K562 (cell line): ENCODE results near the gene PDE2A. TPM values are rescaled to one million over a fixed set of nuclear protein-coding genes. Genes with fewer than 3 reads are reported as not detected.

Source experiments
- CSDE1 ChIP-seq, 2 experiments: fragments of 450-650 bp; IDR thresholded peaks; 2 replicates each; pipeline ENCODE4 v1.6.1; 2016; ENCODE audit warnings: mild to moderate bottlenecking in 1 of 2
- ELF2 ChIP-seq: fragments of 250-450 bp; sonication (Bioruptor Pico); IDR thresholded peaks from 2 replicates; pipeline ENCODE4 v1.5.0; 2021; ENCODE audit warnings: mild to moderate bottlenecking
- FOXO4 ChIP-seq: fragments of 450-650 bp; formaldehyde crosslinking; IDR thresholded peaks from 2 replicates; pipeline ENCODE4 v1.4.0; 2020; ENCODE audit warnings: mild to moderate bottlenecking, moderate library complexity
- HNRNPK ChIP-seq: fragments of 200-400 bp; formaldehyde crosslinking; IDR thresholded peaks from one replicate; pipeline ENCODE4 v1.6.1; 2018; ENCODE audit warnings: mild to moderate bottlenecking, low read depth, low read length; ENCODE audit not compliant: poor library complexity, severe bottlenecking
- HNRNPL ChIP-seq: fragments of 200-400 bp; formaldehyde crosslinking; IDR thresholded peaks from 2 replicates; pipeline ENCODE4 v1.6.1; 2017; ENCODE audit warnings: low read depth, mild to moderate bottlenecking, low read length
- MTA1 ChIP-seq: fragments of 450-650 bp; IDR thresholded peaks from 2 replicates; pipeline ENCODE4 v1.6.1; 2017; ENCODE audit warnings: borderline replicate concordance
- NBN ChIP-seq: fragments of 450-650 bp; IDR thresholded peaks from 2 replicates; pipeline ENCODE4 v1.6.1; 2016; ENCODE audit warnings: low read depth, mild to moderate bottlenecking
- NR1H2 ChIP-seq: sonication (generic); formaldehyde crosslinking; IDR thresholded peaks from 2 replicates; pipeline ENCODE4 v1.4.0; 2020; ENCODE audit warnings: mild to moderate bottlenecking, missing genetic modification reagents
- RBM17 ChIP-seq: fragments of 200-400 bp; formaldehyde crosslinking; IDR thresholded peaks from 2 replicates; pipeline ENCODE4 v1.6.1; 2017; ENCODE audit warnings: low read depth, mild to moderate bottlenecking, low read length, borderline replicate concordance
- RNF219 ChIP-seq: fragments of 250-450 bp; sonication (Bioruptor Pico); IDR thresholded peaks from 2 replicates; pipeline ENCODE4 v1.5.0; 2022; ENCODE audit warnings: mild to moderate bottlenecking
- SP1 ChIP-seq: sonication (generic); formaldehyde crosslinking; IDR thresholded peaks from 2 replicates; pipeline ENCODE4 v1.8.1; 2022; ENCODE audit warnings: mild to moderate bottlenecking, missing genetic modification reagents
- STAT5A ChIP-seq: IDR thresholded peaks from 2 replicates; pipeline ENCODE4 v1.6.1; 2012; ENCODE audit warnings: low read length, inconsistent platforms, borderline replicate concordance
- ZBTB11 ChIP-seq, 3 experiments: fragments of 200-800 bp in 1 of 3; fragments of 250-450 bp in 1 of 3; fragments of 450-650 bp in 1 of 3; sonication (Bioruptor Pico) in 1 of 3; sonication (Bioruptor generic) in 1 of 3; formaldehyde crosslinking in 1 of 3; IDR thresholded peaks; 2 replicates each; pipeline versions ENCODE4 v1.6.1 to v1.8.0; 2016 to 2022; ENCODE audit warnings: mild to moderate bottlenecking in 2 of 3, missing genetic modification characterization in 2 of 3, missing compliant biosample characterization in 1 of 3, moderate library complexity in 1 of 3
- ZC3H8 ChIP-seq: fragments of 450-650 bp; IDR thresholded peaks from 2 replicates; pipeline ENCODE4 v1.6.1; 2017
- ZNF121 ChIP-seq: sonication (generic); formaldehyde crosslinking; conservative IDR thresholded peaks from 2 replicates; pipeline ENCODE4 v1.8.0; 2022; ENCODE audit warnings: missing genetic modification reagents
- ZNF184 ChIP-seq: sonication (generic); formaldehyde crosslinking; IDR thresholded peaks from 2 replicates; pipeline ENCODE4 v1.5.0; 2020; ENCODE audit warnings: missing genetic modification reagents
- ZNF561 ChIP-seq: fragments of 450-650 bp; formaldehyde crosslinking; conservative IDR thresholded peaks from 2 replicates; pipeline ENCODE4 v1.4.0; 2020; ENCODE audit warnings: mild to moderate bottlenecking, moderate library complexity
- ZNF639 ChIP-seq, 2 experiments: fragments of 200-800 bp in 1 of 2; sonication (Bioruptor generic) in 1 of 2; sonication (generic) in 1 of 2; formaldehyde crosslinking in 1 of 2; IDR thresholded peaks in 1 of 2; conservative IDR thresholded peaks in 1 of 2; 2 replicates each; pipeline versions ENCODE4 v1.5.0 to v1.6.1; 2016 to 2020; ENCODE audit warnings: missing compliant biosample characterization in 1 of 2, missing genetic modification characterization in 1 of 2, missing genetic modification reagents in 1 of 2
- polyA plus RNA-seq, 8 experiments: library from polyadenylated mRNA; depleted of rRNA in 4 of 8; stranded (reverse) in 5 of 8; unstranded in 3 of 8; fragments of >200 nt; fragmentation: Nextera tagmentation in 2 of 8; fragmentation: Illumina TruSeq in 1 of 8; extraction: Ambion mirVana in 2 of 8; extraction: Trizol in 1 of 8; gene quantifications; 2 replicates each; pipeline versions ENCODE4 v1.2.1 to v1.2.3, GENCODE V29; 2011 to 2014; ENCODE audit warnings: inconsistent platforms in 1 of 8, missing spikeins in 1 of 8
- total RNA-seq, 7 experiments: library from RNA; depleted of rRNA in 6 of 7; stranded (reverse); fragments of >200 nt in 6 of 7; fragmentation: Illumina TruSeq in 2 of 7; extraction: Trizol in 2 of 7; gene quantifications; 2 replicates each; pipeline versions ENCODE4 v1.2.1 to v1.2.3, GENCODE V29; 2011 to 2021; ENCODE audit warnings: low replicate concordance in 1 of 7

The PDE2A gene
- total and polyA plus RNA-seq, 9 of the 15 experiments (the other 6 are each of a cell fraction or from before 2014, with no cell fraction given): 0.07 to 15.2 (median 1.6) TPM; not detected in 1

- TF ChIP-seq ZBTB11 (CRISPR knock-in tag; IDR thresholded peaks at IDR 0.05) (no peak), RNF219 (CRISPR knock-in tag) (no peak), ZNF184 (no peak), NR1H2 (CRISPR knock-in tag) (no peak), ZNF561 (CRISPR knock-in tag) (no peak), STAT5A (no peak), CSDE1 (IDR thresholded peaks at IDR 0.05) (no peak), ZNF639 (CRISPR knock-in tag; conservative IDR thresholded peaks at IDR 0.05 in 1 of 2, IDR thresholded peaks at IDR 0.05 in 1 of 2) (peak in 1 of 2 experiments; percentile 41; a peak in 1 of 4 replicates), ZC3H8 (no peak), HNRNPK (no peak), ELF2 (CRISPR knock-in tag) (no peak), NBN (no peak), FOXO4 (CRISPR knock-in tag) (0 out of 2 replicates have a peak, but pooled peaks have one; percentile 45), ZNF121 (CRISPR knock-in tag) (no peak), SP1 (CRISPR knock-in tag) (no peak), HNRNPL (no peak), MTA1 (no peak), RBM17 (no peak)
Observed at GRCh38 chr11:72631806-72632731, 42.2 kb downstream of the PDE2A start (continued).
